ENCODE measurements around the gene LGR6. TPM values are rescaled to one million over a fixed set of nuclear protein-coding genes. Genes with fewer than 3 reads are reported as not detected.

Gene LGR6
- total RNA-seq, 4 donors from 2014 or later: 0.15 TPM; not detected in 3

- intact Hi-C loops (cut with DNase I; ENCODE audit: low total_unique reads): no loop called here
- Histone ChIP-seq H3K36me3 (no peaks in the 10 kb centered on the region), H3K4me3 (no peak overlapping the region), H3K4me1 (no peaks in the 10 kb centered on the region), H3K27me3 (no peaks in the 10 kb centered on the region), H3K27ac (no peak overlapping the region), H3K9me3 (no peaks in the 10 kb centered on the region)
- TF ChIP-seq CTCF (IDR thresholded peaks at IDR 0.05 in 4 of 5, conservative IDR thresholded peaks at IDR 0.05 in 1 of 5): no peak
- no peak for TF ChIP-seq POLR2A (IDR thresholded peaks at IDR 0.05)
- ATAC-seq (no peak), DNase-seq (no peak)
- in situ Hi-C loops (cut with MboI; ENCODE audit: low sequenced_read_pairs in 4 of 4): no loop called here
These were observed 57.4 kb downstream of the LGR6 start for GRCh38 chr1:202250982-202251381.

- H3K27ac ChIP-seq: no peak overlapping the region
- no peak for DNase-seq
- H3K4me3 ChIP-seq: no peak overlapping the region
- intact Hi-C loops (cut with DNase I; ENCODE audit: low total_unique reads) (no loop called here), in situ Hi-C loops (cut with MboI; ENCODE audit: low sequenced_read_pairs in 4 of 4) (no loop called here)
- no peaks in the 10 kb centered on the region for H3K27me3 ChIP-seq
- no peak for TF ChIP-seq CTCF (IDR thresholded peaks at IDR 0.05 in 4 of 5, conservative IDR thresholded peaks at IDR 0.05 in 1 of 5)
- no peak for TF ChIP-seq POLR2A (IDR thresholded peaks at IDR 0.05)
- H3K9me3 ChIP-seq: no peaks in the 10 kb centered on the region
- H3K4me1 ChIP-seq: no peaks in the 10 kb centered on the region
- no peak for ATAC-seq
- H3K36me3 ChIP-seq: no peaks in the 10 kb centered on the region
These were observed 58.0 kb downstream of the LGR6 start for GRCh38 chr1:202251424-202252256.

GRCh38 chr1:202252271-202252670, 58.7 kb downstream of the LGR6 start:
- Histone ChIP-seq H3K27me3 (no peaks in the 10 kb centered on the region), H3K9me3 (no peaks in the 10 kb centered on the region), H3K4me3 (no peak overlapping the region), H3K27ac (no peak overlapping the region), H3K36me3 (no peaks in the 10 kb centered on the region), H3K4me1 (no peaks in the 10 kb centered on the region)
- no peak for ATAC-seq
- TF ChIP-seq POLR2A (IDR thresholded peaks at IDR 0.05) (no peak), CTCF (IDR thresholded peaks at IDR 0.05 in 4 of 5, conservative IDR thresholded peaks at IDR 0.05 in 1 of 5) (no peak)
- in situ Hi-C loops (cut with MboI; ENCODE audit: low sequenced_read_pairs in 4 of 4): no loop called here
- intact Hi-C loops (cut with DNase I; ENCODE audit: low total_unique reads): no loop called here
- no peak for DNase-seq

- Histone ChIP-seq H3K36me3 (no peaks in the 10 kb centered on the region), H3K27ac (no peak overlapping the region), H3K27me3 (no peaks in the 10 kb centered on the region), H3K4me1 (no peaks in the 10 kb centered on the region), H3K9me3 (no peaks in the 10 kb centered on the region), H3K4me3 (no peak overlapping the region)
- ATAC-seq (no peak), DNase-seq (no peak)
- in situ Hi-C loops (cut with MboI; ENCODE audit: low sequenced_read_pairs in 4 of 4): no loop called here
- intact Hi-C loops (cut with DNase I; ENCODE audit: low total_unique reads): no loop called here
- TF ChIP-seq CTCF (IDR thresholded peaks at IDR 0.05 in 4 of 5, conservative IDR thresholded peaks at IDR 0.05 in 1 of 5) (no peak), POLR2A (IDR thresholded peaks at IDR 0.05) (no peak)
These were observed 61.1 kb downstream of the LGR6 start for GRCh38 chr1:202254454-202255252.
